ENCODE results near the gene GABRG3.
"Not testable (repeated sequence)": the region's sequence is repeated elsewhere in the genome, so short reads cannot be mapped to it uniquely, and the experiment has no call there.

Gene GABRG3

GRCh38 chr15:27341780-27342343 is 370.9 kb downstream of the GABRG3 start:
- no peak for DNase-seq (ENCODE audit: low read depth)

GRCh38 chr15:27342991-27343390 is 372.0 kb downstream of the GABRG3 start:
- DNase-seq (ENCODE audit: low read depth) = no peak

- no peak for DNase-seq (ENCODE audit: low read depth)
Measured at GRCh38 chr15:27352136-27352535, 381.2 kb downstream of the GABRG3 start.

- no peak for DNase-seq (ENCODE audit: low read depth)
Measured at GRCh38 chr15:27353856-27354255, 382.9 kb downstream of the GABRG3 start.

- DNase-seq (ENCODE audit: low read depth) = no peak
Measured at GRCh38 chr15:27358751-27359434, 387.9 kb downstream of the GABRG3 start.

GRCh38 chr15:27359586-27359985 is 388.6 kb downstream of the GABRG3 start:
- DNase-seq (ENCODE audit: low read depth) = no peak

GRCh38 chr15:27360316-27360715 is 389.3 kb downstream of the GABRG3 start:
- DNase-seq (ENCODE audit: low read depth) = no peak

- DNase-seq (ENCODE audit: low read depth) = no peak
Measured at GRCh38 chr15:27361438-27361837, 390.5 kb downstream of the GABRG3 start.

- no peak for DNase-seq (ENCODE audit: low read depth)
Measured at GRCh38 chr15:27365456-27365855, 394.5 kb downstream of the GABRG3 start.

GRCh38 chr15:27377391-27377790 is 406.4 kb downstream of the GABRG3 start:
- not testable (repeated sequence) for DNase-seq (ENCODE audit: low read depth)

GRCh38 chr15:27382361-27383025 is 411.5 kb downstream of the GABRG3 start:
- DNase-seq (ENCODE audit: low read depth) = no peak

GRCh38 chr15:27383726-27384125 is 412.7 kb downstream of the GABRG3 start:
- no peak for DNase-seq (ENCODE audit: low read depth)

- no peak for DNase-seq (ENCODE audit: low read depth)
Measured at GRCh38 chr15:27392163-27392562, 421.2 kb downstream of the GABRG3 start.

- no peak for DNase-seq (ENCODE audit: low read depth)
Measured at GRCh38 chr15:27396521-27396920, 425.5 kb downstream of the GABRG3 start.

- no peak for DNase-seq (ENCODE audit: low read depth)
Measured at GRCh38 chr15:27396996-27397395, 426.0 kb downstream of the GABRG3 start.

- no peak for DNase-seq (ENCODE audit: low read depth)
Measured at GRCh38 chr15:27398631-27399161, 427.7 kb downstream of the GABRG3 start.

GRCh38 chr15:27399241-27399640 is 428.3 kb downstream of the GABRG3 start:
- no peak for DNase-seq (ENCODE audit: low read depth)

GRCh38 chr15:27401471-27401870 is 430.5 kb downstream of the GABRG3 start:
- no peak for DNase-seq (ENCODE audit: low read depth)

- no peak for DNase-seq (ENCODE audit: low read depth)
Measured at GRCh38 chr15:27408428-27408827, 437.4 kb downstream of the GABRG3 start.

GRCh38 chr15:27410996-27411605 is 440.1 kb downstream of the GABRG3 start:
- DNase-seq (ENCODE audit: low read depth) = no peak

GRCh38 chr15:27412415-27412814 is 441.4 kb downstream of the GABRG3 start:
- DNase-seq (ENCODE audit: low read depth) = no peak

- no peak for DNase-seq (ENCODE audit: low read depth)
Measured at GRCh38 chr15:27414168-27414870, 443.3 kb downstream of the GABRG3 start.

Data from GM04503 (cell line).